ENCODE measurements around the gene TGFBR3.

TGFBR3 gene

GRCh38 chr1:91712981-91713841 is 172.7 kb downstream of the TGFBR3 start:
- intact Hi-C loops (cut with DNase I): no loop called here
- no peak for DNase-seq

GRCh38 chr1:91712393-91712792 is 173.6 kb downstream of the TGFBR3 start:
- intact Hi-C loops (cut with DNase I): no loop called here
- DNase-seq: no peak

- intact Hi-C loops (cut with DNase I): no loop called here
- no peak for DNase-seq
Observed at GRCh38 chr1:91711504-91712247, 174.3 kb downstream of the TGFBR3 start.

- no peak for DNase-seq
- intact Hi-C loops (cut with DNase I): no loop called here
Observed at GRCh38 chr1:91710261-91710660, 175.7 kb downstream of the TGFBR3 start.

- intact Hi-C loops (cut with DNase I): no loop called here
- DNase-seq: no peak
Observed at GRCh38 chr1:91708691-91709090, 177.3 kb downstream of the TGFBR3 start.

GRCh38 chr1:91707890-91708218 is 178.1 kb downstream of the TGFBR3 start:
- intact Hi-C loops (cut with DNase I): no loop called here
- no peak for DNase-seq

GRCh38 chr1:91707114-91707889 is 178.6 kb downstream of the TGFBR3 start:
- no peak for DNase-seq
- intact Hi-C loops (cut with DNase I): no loop called here

GRCh38 chr1:91706140-91706957 is 179.6 kb downstream of the TGFBR3 start:
- DNase-seq: no peak
- intact Hi-C loops (cut with DNase I): no loop called here

GRCh38 chr1:91704746-91705145 is 181.2 kb downstream of the TGFBR3 start:
- no peak for DNase-seq
- intact Hi-C loops (cut with DNase I): no loop called here

GRCh38 chr1:91703095-91703494 is 182.9 kb downstream of the TGFBR3 start:
- no peak for DNase-seq
- intact Hi-C loops (cut with DNase I): no loop called here

GRCh38 chr1:91701472-91701869 is 184.5 kb downstream of the TGFBR3 start:
- intact Hi-C loops (cut with DNase I): no loop called here
- DNase-seq: no peak

GRCh38 chr1:91700771-91701471 is 185.0 kb downstream of the TGFBR3 start:
- DNase-seq: no peak
- intact Hi-C loops (cut with DNase I): no loop called here

GRCh38 chr1:91700332-91700731 is 185.6 kb downstream of the TGFBR3 start:
- intact Hi-C loops (cut with DNase I): no loop called here
- no peak for DNase-seq

GRCh38 chr1:91699339-91699974 is 186.5 kb downstream of the TGFBR3 start:
- intact Hi-C loops (cut with DNase I): no loop called here
- DNase-seq: no peak

GRCh38 chr1:91697861-91698260 is 188.1 kb downstream of the TGFBR3 start:
- intact Hi-C loops (cut with DNase I): no loop called here
- no peak for DNase-seq

GRCh38 chr1:91697416-91697815 is 188.5 kb downstream of the TGFBR3 start:
- intact Hi-C loops (cut with DNase I): no loop called here
- no peak for DNase-seq

GRCh38 chr1:91696321-91696720 is 189.6 kb downstream of the TGFBR3 start:
- intact Hi-C loops (cut with DNase I): no loop called here
- no peak for DNase-seq

- intact Hi-C loops (cut with DNase I): no loop called here
- DNase-seq: peak in 26 of 42 donors; percentile 6 to 56 (median 26)
Observed at GRCh38 chr1:91693557-91693956, 192.4 kb downstream of the TGFBR3 start.
